Lower lobe of right lung (tissue), 2 donors: Measurements from ENCODE around the gene PTGFR. TPM values are rescaled to one million over a fixed set of nuclear protein-coding genes. Genes with fewer than 3 reads are reported as not detected.

Experiments
- ATAC-seq, 2 donors: fragments of 200-7000 bp; cut with Tn5 transposase; one replicate each; pipeline ENCODE4 v1.9.1; 2020 to 2022; ENCODE audit warnings: mild to moderate bottlenecking in 2 of 2, moderate library complexity in 2 of 2
- DNase-seq: peaks from one replicate; pipeline ENCODE4 v3.0.0-alpha.2; 2020
- H3K27ac ChIP-seq: fragments of 200-600 bp; one replicate; pipeline ENCODE4 v1.8.0; 2022
- H3K27me3 ChIP-seq: fragments of 200-600 bp; one replicate; pipeline ENCODE4 v1.8.0; 2022; ENCODE audit warnings: low read depth
- H3K36me3 ChIP-seq: fragments of 200-600 bp; one replicate; pipeline ENCODE4 v1.8.0; 2022; ENCODE audit warnings: mild to moderate bottlenecking
- H3K4me1 ChIP-seq: fragments of 200-600 bp; one replicate; pipeline ENCODE4 v1.8.0; 2022
- H3K4me3 ChIP-seq: fragments of 200-600 bp; one replicate; pipeline ENCODE4 v1.8.0; 2022; ENCODE audit warnings: mild to moderate bottlenecking
- H3K9me3 ChIP-seq: fragments of 200-600 bp; one replicate; pipeline ENCODE4 v1.8.0; 2022
- intact Hi-C: fragments of 100-400 bp; cut with DNase I; formaldehyde crosslinking; loops from one replicate; pipeline ENCODE4 v1.11.0; 2022
- total RNA-seq: library from RNA; stranded (reverse); fragmentation: NEBNext Ultra II Directional; extraction: Animal tissue kit (Norgen Biotek cat#: 25700); gene quantifications from one replicate; pipeline ENCODE4 v1.2.1, GENCODE V29; 2021
- TF ChIP-seq, protein P1 (sequence below): fragments of 200-600 bp; IDR thresholded peaks from one replicate; pipeline ENCODE4 v1.8.0; 2022; ENCODE audit warnings: antibody characterized with exemption, mild to moderate bottlenecking
- donor health status: DM: no; HTN: yes; CAD: no; lungs with severe emphysema.

Gene PTGFR
- total RNA-seq, 1 donor from 2014 or later, result 4.5 TPM

DNA sequence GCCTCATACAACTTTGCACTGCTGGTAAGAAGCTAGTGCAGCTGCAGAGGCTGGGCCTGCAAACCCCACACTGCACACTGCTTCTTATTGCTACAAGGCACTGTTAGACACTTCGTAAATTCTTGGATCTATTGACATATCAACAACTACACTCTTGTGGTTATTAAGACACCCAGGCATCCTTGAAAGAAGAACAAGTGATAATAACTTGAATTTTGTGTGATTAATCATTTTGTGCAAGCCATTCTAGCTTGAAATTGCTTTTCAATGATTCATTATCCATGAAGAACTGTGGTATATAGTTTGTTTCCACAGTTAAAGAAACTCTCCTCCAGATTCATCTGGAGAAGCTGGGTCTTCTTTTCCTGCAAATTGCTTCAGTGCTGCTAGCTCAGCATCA lies 95.8 kb downstream of the PTGFR start:
- Histone ChIP-seq H3K27me3 (no peaks in the 10 kb centered on the region), H3K36me3 (no peaks in the 10 kb centered on the region), H3K27ac (no peak overlapping the region), H3K4me1 (no peaks in the 10 kb centered on the region), H3K4me3 (no peak overlapping the region), H3K9me3 (no peaks in the 10 kb centered on the region)
- intact Hi-C loops, result no loop called here
- DNase-seq, result no peak
- TF ChIP-seq, protein P1, sequence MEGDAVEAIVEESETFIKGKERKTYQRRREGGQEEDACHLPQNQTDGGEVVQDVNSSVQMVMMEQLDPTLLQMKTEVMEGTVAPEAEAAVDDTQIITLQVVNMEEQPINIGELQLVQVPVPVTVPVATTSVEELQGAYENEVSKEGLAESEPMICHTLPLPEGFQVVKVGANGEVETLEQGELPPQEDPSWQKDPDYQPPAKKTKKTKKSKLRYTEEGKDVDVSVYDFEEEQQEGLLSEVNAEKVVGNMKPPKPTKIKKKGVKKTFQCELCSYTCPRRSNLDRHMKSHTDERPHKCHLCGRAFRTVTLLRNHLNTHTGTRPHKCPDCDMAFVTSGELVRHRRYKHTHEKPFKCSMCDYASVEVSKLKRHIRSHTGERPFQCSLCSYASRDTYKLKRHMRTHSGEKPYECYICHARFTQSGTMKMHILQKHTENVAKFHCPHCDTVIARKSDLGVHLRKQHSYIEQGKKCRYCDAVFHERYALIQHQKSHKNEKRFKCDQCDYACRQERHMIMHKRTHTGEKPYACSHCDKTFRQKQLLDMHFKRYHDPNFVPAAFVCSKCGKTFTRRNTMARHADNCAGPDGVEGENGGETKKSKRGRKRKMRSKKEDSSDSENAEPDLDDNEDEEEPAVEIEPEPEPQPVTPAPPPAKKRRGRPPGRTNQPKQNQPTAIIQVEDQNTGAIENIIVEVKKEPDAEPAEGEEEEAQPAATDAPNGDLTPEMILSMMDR, result no peak
- ATAC-seq, result no peak

DNA sequence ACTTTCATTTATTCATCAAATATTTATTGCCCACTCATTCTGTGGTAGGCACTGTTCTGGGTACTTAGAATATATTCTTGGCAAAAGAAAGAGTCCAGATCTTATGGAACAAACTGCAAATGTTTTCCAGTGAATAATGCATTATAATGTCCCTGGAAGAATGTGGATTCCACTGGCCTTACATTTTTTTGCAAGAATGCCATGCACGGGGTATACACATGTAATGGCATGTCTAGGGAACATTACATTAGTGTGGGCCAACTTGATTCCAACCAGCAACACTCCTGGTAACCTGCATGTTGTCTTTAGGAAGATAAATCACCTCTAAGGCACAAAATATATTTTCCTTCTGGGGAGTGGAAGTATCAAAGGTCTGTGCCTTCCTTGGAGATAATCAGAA lies 96.4 kb downstream of the PTGFR start:
- TF ChIP-seq, protein P1, result no peak
- Histone ChIP-seq H3K4me3 (no peak overlapping the region), H3K9me3 (no peaks in the 10 kb centered on the region), H3K27me3 (no peaks in the 10 kb centered on the region), H3K27ac (no peak overlapping the region), H3K36me3 (no peaks in the 10 kb centered on the region), H3K4me1 (no peaks in the 10 kb centered on the region)
- no peak for ATAC-seq
- intact Hi-C loops, result no loop called here
- DNase-seq, result no peak

Other genes with a start within 250 kb of the PTGFR start
- 52.9 TPM for gene IFI44L, start 129.5 kb downstream of the PTGFR start, total RNA-seq
- 80.5 TPM for gene IFI44, start 158.9 kb downstream of the PTGFR start, total RNA-seq